Lower leg skin (tissue), 4 donors: Measurements from ENCODE around the gene RAD51B. TPM values are rescaled to one million over a fixed set of nuclear protein-coding genes. Genes with fewer than 3 reads are reported as not detected.

ENCODE experiments used
- DNase-seq, 2 donors: peaks; one replicate each; pipeline ENCODE4 v3.0.0-alpha.2; 2019; ENCODE audit warnings: low spot score in 2 of 2
- H3K4me3 ChIP-seq: fragments of 200-600 bp; sonication (generic); 2 replicates; pipeline ENCODE4 v1.5.1; 2017; ENCODE audit warnings: mild to moderate bottlenecking, low read depth; ENCODE audit not compliant: poor library complexity, severe bottlenecking
- POLR2A ChIP-seq, 2 donors: fragments of 450-650 bp; IDR thresholded peaks; one replicate each; pipeline ENCODE4 v1.6.1; 2016 to 2017; ENCODE audit warnings: antibody characterized with exemption in 2 of 2, mild to moderate bottlenecking in 1 of 2, moderate library complexity in 1 of 2
- WGBS, 2 donors: methylation state at CpG; one replicate each; pipeline ENCODE4 v1.1.5; 2018; 5-methylcytosine and 5-hydroxymethylcytosine counted together
- intact Hi-C: fragments of 100-400 bp; cut with DNase I; formaldehyde crosslinking; loops from one replicate; pipeline ENCODE4 v1.15.0; 2023; ENCODE audit warnings: low total_unique reads
- total RNA-seq, 4 donors: library from RNA; depleted of rRNA; stranded (reverse); fragments of >200 nt; gene quantifications; one replicate each; pipeline ENCODE4 v1.1.0, GENCODE V29; 2016
- TF ChIP-seq, protein P1 (sequence below), 3 donors: fragments of 450-650 bp; IDR thresholded peaks; one replicate each; pipeline ENCODE4 v1.5.1; 2016; ENCODE audit warnings: antibody characterized with exemption in 3 of 3, mild to moderate bottlenecking in 3 of 3, moderate library complexity in 2 of 3

RAD51B gene
- total RNA-seq, 4 donors from 2014 or later: 6.1 to 27.2 (median 13.6) TPM

DNA sequence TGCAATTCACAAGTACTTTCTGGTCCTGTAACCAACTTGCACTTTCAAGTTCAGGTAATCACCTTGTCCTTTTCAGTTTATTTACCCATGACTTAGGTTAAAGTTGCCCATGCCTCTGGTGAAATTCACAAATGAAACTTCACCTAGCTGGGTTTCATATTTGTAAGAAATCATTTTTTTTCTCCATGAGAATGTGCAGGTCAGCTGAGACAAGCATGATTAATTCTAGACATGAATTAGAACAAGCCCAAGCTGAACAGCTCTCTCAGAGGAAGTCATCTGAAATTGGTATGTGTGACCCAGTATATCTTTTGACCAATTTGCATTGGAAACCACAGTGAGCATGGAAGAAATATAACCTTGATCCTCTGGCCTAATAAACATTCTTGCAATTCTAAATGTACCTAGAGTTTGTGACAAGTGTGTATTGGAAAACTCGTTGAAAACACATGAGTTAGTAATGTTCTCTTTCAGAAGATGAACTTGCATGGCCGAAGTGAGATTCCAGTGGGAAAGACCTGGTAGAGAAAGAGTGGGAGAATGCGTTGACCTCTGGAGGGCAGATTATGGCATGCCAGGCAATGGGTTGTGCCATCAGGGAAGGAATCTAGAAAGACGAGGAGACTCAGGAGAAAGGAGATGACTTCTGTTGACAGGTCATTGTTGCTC lies 486.8 kb downstream of the RAD51B start:
- DNase-seq: no peak
- H3K4me3 ChIP-seq: no peak overlapping the region
- TF ChIP-seq POLR2A (IDR thresholded peaks at IDR 0.05): no peak
- TF ChIP-seq, protein P1, sequence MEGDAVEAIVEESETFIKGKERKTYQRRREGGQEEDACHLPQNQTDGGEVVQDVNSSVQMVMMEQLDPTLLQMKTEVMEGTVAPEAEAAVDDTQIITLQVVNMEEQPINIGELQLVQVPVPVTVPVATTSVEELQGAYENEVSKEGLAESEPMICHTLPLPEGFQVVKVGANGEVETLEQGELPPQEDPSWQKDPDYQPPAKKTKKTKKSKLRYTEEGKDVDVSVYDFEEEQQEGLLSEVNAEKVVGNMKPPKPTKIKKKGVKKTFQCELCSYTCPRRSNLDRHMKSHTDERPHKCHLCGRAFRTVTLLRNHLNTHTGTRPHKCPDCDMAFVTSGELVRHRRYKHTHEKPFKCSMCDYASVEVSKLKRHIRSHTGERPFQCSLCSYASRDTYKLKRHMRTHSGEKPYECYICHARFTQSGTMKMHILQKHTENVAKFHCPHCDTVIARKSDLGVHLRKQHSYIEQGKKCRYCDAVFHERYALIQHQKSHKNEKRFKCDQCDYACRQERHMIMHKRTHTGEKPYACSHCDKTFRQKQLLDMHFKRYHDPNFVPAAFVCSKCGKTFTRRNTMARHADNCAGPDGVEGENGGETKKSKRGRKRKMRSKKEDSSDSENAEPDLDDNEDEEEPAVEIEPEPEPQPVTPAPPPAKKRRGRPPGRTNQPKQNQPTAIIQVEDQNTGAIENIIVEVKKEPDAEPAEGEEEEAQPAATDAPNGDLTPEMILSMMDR (IDR thresholded peaks at IDR 0.05): no peak
- 89 to 96% methylated on average over 4 of the region's 4 CpGs for WGBS, 2 donors
- intact Hi-C loops: no loop called here

DNA sequence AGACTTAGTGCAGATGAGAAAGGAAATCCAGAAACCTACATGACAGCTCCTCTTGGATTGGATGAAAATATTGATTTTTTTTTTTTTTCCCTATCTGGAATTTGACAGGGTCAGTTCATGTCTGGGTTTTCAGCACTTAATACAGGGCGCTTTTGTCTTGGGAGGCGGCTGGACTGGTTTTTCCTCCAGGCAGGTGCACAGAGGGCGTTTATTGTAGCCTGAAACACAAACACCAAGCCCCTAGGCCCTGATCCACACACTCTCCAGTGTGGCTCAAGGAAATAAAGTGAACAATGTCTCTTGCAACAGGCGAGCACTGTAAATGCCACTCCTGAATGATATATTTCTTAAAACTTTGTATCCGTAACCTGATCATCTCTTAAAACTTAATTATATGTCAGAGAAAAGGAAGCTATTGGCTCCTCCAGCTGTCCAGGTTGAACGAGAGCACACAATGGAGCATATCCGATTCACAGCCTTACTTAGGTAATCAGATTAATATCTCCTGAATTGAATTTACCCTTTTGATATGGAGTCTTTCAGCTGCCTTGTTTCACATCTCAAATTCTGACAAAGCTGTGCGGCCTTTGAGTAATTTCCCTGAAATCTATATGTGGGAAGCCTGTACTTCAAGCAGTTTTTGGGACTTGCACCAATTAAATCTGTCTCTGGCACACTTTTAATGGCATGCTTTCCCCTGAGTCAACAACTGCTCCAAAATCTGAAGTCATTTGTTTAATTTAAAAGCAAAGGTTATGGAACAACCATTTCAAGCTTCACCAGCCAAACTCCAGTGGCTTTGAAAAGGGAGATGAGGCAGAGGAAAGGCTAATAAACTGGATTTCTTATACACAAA lies 487.6 kb downstream of the RAD51B start:
- TF ChIP-seq, protein P1 (IDR thresholded peaks at IDR 0.05): no peak
- TF ChIP-seq POLR2A (IDR thresholded peaks at IDR 0.05): no peak

DNA sequence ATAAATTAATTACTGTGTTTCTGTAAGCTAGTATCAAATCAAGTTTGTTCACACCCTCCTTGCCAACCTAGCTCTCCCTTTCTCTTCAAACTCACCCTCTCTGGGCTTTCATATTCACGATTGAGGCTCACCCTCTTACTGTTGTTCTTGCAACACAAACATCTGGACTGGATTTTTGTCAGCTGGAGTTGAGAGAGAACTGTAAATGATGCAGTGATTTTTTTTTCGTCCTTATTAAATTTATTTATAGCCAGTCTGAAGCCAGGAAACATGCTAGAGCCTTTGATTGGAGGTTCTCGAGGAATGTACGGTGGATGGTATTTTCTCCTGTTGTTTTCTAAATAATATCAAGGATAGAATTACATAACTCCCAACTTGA lies 488.2 kb downstream of the RAD51B start:
- TF ChIP-seq, protein P1 (IDR thresholded peaks at IDR 0.05): no peak
- no peak for TF ChIP-seq POLR2A (IDR thresholded peaks at IDR 0.05)
- DNase-seq: no peak
- H3K4me3 ChIP-seq: no peak overlapping the region
- intact Hi-C loops: no loop called here
- 37 to 43% methylated on average over 4 of the region's 4 CpGs for WGBS, 2 donors

More for the DNA sequence above, 487.6 kb downstream of the RAD51B start:
- DNase-seq: no peak
- no peak overlapping the region for H3K4me3 ChIP-seq
- intact Hi-C loops: no loop called here
- WGBS, 2 donors: 77 to 79% methylated on average over 8 of the region's 8 CpGs

DNA sequence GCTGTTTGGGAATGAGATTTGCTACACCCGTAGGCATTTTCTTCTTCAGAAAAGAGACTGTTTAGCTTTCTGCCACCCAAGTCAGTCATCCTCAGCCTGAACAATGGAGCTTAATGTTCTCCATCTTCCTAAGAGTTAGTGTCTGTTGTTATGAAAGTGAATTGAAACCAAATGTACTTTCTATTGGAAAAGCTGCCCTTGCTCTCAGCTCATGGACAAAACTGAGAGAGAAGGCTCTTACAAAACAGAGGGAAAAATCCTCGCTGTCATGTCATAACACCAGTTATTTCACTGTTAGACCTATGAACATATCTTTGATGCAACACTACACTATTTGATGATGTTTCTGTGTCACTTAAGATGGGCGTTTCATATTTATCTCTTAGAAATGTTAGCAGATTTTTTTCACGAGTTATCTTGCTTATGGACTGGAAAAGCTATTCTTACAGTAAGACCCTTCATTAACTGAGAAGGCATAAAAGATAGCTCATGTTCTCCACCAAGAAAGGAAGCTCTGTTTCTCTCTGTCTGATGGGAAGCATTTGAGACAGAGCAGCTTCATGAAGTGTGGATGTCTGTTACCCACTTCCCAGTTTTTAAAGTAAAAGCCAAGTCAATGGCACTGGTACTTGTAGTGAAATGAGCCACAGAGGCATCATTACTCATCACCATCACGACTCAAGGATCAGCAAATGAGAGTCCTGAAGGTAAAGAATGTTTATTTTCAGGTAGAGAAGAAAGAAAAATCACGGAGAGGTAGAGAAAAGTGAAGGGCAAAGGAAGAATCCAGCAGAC lies 489.3 kb downstream of the RAD51B start:
- no peak for TF ChIP-seq POLR2A (IDR thresholded peaks at IDR 0.05)
- TF ChIP-seq, protein P1 (IDR thresholded peaks at IDR 0.05): no peak
- no peak overlapping the region for H3K4me3 ChIP-seq
- 54 to 55% methylated on average over 6 of the region's 6 CpGs for WGBS, 2 donors
- intact Hi-C loops: no loop called here
- DNase-seq: no peak

DNA sequence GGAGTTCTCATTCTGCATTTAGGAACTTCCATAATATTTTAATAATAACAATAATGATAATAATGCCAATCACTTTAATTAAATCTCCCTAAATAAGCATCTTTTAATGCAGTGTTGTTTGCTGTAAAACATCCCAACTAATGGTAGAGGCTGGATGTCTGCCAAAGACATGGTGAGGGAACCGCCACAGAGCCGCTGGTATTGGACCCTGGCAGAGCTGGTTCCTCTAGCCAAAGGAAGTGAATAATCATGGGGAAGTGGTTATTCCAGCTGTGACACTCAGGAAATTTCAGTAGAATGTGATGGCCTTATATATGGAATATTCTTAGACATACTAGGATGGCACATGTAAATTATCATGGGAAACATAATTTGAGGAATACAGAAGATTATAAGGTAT lies 490.0 kb downstream of the RAD51B start:
- 59 to 67% methylated on average over 2 of the region's 2 CpGs for WGBS, 2 donors
- intact Hi-C loops: no loop called here
- TF ChIP-seq, protein P1 (IDR thresholded peaks at IDR 0.05): no peak
- no peak for TF ChIP-seq POLR2A (IDR thresholded peaks at IDR 0.05)
- peak in 1 of 2 donors; percentile 30 for DNase-seq
- no peak overlapping the region for H3K4me3 ChIP-seq
